Ascending aorta (tissue), 2 donors: ENCODE data around the gene PHACTR2. TPM values are rescaled to one million over a fixed set of nuclear protein-coding genes. Genes with fewer than 3 reads are reported as not detected.

ENCODE experiments used
- DNase-seq, 2 donors: peaks; one replicate each; pipeline ENCODE4 v3.0.0-alpha.2; 2019; ENCODE audit warnings: low spot score in 2 of 2
- H3K27ac ChIP-seq, 2 donors: fragments of 200-600 bp; sonication (generic); one replicate each; pipeline ENCODE4 v1.5.1; 2016 to 2017; ENCODE audit warnings: mild to moderate bottlenecking in 1 of 2
- H3K27me3 ChIP-seq: fragments of 200-600 bp; sonication (generic); one replicate; pipeline ENCODE4 v1.5.1; 2017
- H3K36me3 ChIP-seq, 2 donors: fragments of 200-600 bp; sonication (generic); one replicate each; pipeline ENCODE4 v1.5.1; 2016
- H3K4me1 ChIP-seq, 2 donors: fragments of 200-600 bp; sonication (generic); one replicate each; pipeline ENCODE4 v1.5.1; 2016 to 2017; ENCODE audit warnings: mild to moderate bottlenecking in 1 of 2
- H3K4me3 ChIP-seq, 2 donors: fragments of 200-600 bp; sonication (generic); one replicate each; pipeline ENCODE4 v1.5.1; 2016 to 2017; ENCODE audit warnings: mild to moderate bottlenecking in 1 of 2
- H3K9me3 ChIP-seq, 2 donors: fragments of 200-600 bp; sonication (generic); one replicate each; pipeline ENCODE4 v1.5.1; 2016
- intact Hi-C: fragments of 100-400 bp; cut with DNase I; formaldehyde crosslinking; loops from one replicate; pipeline ENCODE4 v1.15.1; 2023
- total RNA-seq: library from RNA; depleted of rRNA; stranded (reverse); fragments of >200 nt; gene quantifications from one replicate; pipeline ENCODE4 v1.1.0, GENCODE V29; 2016
- TF ChIP-seq, protein P1 (sequence below), 3 experiments: fragments of 200-600 bp in 2 of 3; fragments of 450-650 bp in 1 of 3; sonication (generic) in 2 of 3; IDR thresholded peaks; one replicate each; pipeline ENCODE4 v1.5.1; 2016 to 2019; ENCODE audit warnings: antibody characterized with exemption in 3 of 3, mild to moderate bottlenecking in 1 of 3, moderate library complexity in 1 of 3

PHACTR2 gene
- total RNA-seq, 1 donor from 2014 or later: 112 TPM

DNA sequence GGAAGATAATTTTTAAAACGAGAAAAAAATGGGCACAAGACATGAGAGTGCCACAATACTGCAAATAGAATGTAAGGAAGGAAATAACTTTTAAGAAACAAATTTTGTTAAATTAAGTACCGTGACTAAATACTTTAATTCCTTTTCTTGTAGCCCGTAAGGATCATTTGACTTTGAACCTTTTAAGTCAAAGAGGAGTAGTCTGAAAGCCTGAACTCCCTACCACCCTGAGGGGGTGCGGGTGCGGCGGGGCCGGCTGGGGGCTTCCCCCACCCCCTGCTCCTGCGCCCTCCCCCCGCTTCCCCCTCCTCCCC, 231 bp upstream of the PHACTR2 start:
- Histone ChIP-seq H3K4me1 (peaks cover 4 to 29% of the 10 kb centered on the region in 2 donors), H3K36me3 (no peaks in the 10 kb centered on the region), H3K4me3 (peak overlapping the region; percentile 72 to 92), H3K27me3 (no peaks in the 10 kb centered on the region), H3K27ac (peak overlapping the region; percentile 95 to 98), H3K9me3 (peaks cover 1 to 4% of the 10 kb centered on the region in 2 donors)
- no peak for DNase-seq
- TF ChIP-seq, protein P1, sequence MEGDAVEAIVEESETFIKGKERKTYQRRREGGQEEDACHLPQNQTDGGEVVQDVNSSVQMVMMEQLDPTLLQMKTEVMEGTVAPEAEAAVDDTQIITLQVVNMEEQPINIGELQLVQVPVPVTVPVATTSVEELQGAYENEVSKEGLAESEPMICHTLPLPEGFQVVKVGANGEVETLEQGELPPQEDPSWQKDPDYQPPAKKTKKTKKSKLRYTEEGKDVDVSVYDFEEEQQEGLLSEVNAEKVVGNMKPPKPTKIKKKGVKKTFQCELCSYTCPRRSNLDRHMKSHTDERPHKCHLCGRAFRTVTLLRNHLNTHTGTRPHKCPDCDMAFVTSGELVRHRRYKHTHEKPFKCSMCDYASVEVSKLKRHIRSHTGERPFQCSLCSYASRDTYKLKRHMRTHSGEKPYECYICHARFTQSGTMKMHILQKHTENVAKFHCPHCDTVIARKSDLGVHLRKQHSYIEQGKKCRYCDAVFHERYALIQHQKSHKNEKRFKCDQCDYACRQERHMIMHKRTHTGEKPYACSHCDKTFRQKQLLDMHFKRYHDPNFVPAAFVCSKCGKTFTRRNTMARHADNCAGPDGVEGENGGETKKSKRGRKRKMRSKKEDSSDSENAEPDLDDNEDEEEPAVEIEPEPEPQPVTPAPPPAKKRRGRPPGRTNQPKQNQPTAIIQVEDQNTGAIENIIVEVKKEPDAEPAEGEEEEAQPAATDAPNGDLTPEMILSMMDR (IDR thresholded peaks at IDR 0.05): no peak
- intact Hi-C loops: loop anchor here (2.0 to 5.0 kb wide), 4 partner anchors 99 to 730 kb away; partner anchors contain the start of genes HIVEP2 and SF3B5

DNA sequence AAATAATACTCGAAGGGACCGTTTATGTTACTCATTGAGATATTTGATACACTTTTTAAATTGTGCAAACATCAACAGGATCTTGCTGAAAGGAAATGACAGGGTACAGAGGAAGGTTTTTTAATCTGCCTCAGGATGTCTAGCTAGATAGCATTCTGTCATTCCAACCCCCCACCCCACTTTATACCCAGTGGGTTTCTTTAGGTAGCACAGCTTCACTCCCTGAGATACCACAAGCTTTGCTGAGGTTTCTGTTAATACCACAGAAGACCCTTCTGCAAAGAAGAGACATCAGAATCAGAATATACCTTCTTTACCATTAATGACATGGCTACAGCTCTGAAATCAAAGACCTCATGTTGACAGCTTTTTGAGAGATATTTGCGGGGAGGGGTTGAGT, 1.3 kb downstream of the PHACTR2 start:
- Histone ChIP-seq H3K36me3 (no peaks in the 10 kb centered on the region), H3K27ac (peak overlapping the region; percentile 95 to 98), H3K9me3 (peaks cover 4 to 16% of the 10 kb centered on the region in 2 donors), H3K4me3 (peak overlapping the region; percentile 72 to 92), H3K27me3 (no peaks in the 10 kb centered on the region), H3K4me1 (peaks cover 4 to 21% of the 10 kb centered on the region in 2 donors)
- DNase-seq: no peak
- TF ChIP-seq, protein P1 (IDR thresholded peaks at IDR 0.05): no peak
- intact Hi-C loops: loop anchor here (2.0 to 5.0 kb wide), 4 partner anchors 66 to 732 kb away; partner anchors contain the start of genes HIVEP2 and SF3B5

DNA sequence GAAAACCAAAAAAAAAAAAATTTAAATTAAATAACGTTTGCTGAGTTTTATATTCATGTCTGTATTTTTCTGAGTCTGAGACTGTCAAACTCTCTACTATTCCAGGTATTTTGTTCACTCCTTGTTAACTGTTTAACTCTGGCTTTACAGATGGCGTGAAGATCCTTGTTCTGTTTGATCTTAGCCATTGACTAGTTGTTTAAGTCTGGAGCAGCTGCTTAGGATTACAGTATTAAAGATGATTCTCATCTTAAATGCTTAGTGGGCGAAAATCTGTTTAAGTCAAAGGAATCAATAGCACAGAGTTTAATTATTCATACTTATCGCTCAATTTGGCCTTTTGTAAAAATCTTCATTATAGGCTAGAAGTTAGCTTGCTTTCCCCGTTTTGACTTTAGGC, 2.4 kb downstream of the PHACTR2 start:
- no peak for DNase-seq
- Histone ChIP-seq H3K4me3 (peak overlapping the region; percentile 72 to 92), H3K9me3 (peaks cover 4 to 16% of the 10 kb centered on the region in 2 donors), H3K36me3 (no peaks in the 10 kb centered on the region), H3K27ac (peak overlapping the region; percentile 95 to 98), H3K4me1 (peaks cover 0 to 20% of the 10 kb centered on the region in 2 donors), H3K27me3 (no peaks in the 10 kb centered on the region)
- intact Hi-C loops: loop anchor here (1.0 to 10.0 kb wide), 2 partner anchors 163 to 275 kb away; partner anchors contain the start of gene LTV1
- TF ChIP-seq, protein P1 (IDR thresholded peaks at IDR 0.05): no peak

DNA sequence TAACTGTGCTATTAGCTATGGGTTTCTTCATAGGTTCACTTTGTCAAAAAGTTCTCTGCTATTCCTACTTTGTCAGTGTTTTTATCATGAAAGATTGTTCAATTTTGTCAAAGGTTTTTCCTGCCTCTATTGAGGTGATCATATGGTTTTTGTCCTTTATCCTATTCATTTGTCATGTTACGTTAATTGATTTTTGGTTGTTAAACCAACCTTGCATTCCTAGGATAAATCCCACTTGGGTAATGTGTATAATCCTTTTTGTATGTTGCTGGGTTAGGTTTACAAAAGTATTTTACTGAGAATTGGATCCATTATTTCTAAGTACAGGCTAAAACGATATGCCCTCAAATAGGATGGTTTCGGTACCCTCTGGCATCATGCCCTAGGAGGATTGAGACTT, 5.0 kb downstream of the PHACTR2 start:
- intact Hi-C loops: loop anchor here (10.0 kb wide), 1 partner anchor 278 kb away; no protein-coding TSS in a partner anchor
- H3K36me3 ChIP-seq: no peaks in the 10 kb centered on the region
- H3K27me3 ChIP-seq: no peaks in the 10 kb centered on the region
- DNase-seq: no peak
- H3K9me3 ChIP-seq: peaks cover 4 to 16% of the 10 kb centered on the region in 2 donors
- peaks cover 5 to 12% of the 10 kb centered on the region in 2 donors for H3K4me1 ChIP-seq
- TF ChIP-seq, protein P1 (IDR thresholded peaks at IDR 0.05): no peak
- H3K27ac ChIP-seq: no peak overlapping the region
- H3K4me3 ChIP-seq: no peak overlapping the region

DNA sequence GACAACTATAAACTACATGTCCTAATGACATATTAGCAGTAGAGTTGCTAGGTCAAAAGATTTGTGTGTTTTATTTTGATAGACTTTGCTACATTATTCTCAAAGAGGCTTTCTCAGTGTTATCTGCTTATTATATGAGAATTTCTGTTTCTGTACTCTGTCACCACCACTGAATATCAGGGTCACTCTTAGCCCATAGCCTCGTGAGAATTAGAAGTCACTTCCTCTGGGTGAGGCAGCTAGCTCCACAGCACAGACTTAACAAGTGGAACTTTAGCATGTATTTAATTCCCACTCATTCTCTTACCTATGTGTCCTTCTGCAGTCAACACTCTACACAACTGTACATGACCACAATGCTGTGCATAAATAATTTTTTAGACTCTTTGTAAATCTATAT, 6.7 kb downstream of the PHACTR2 start:
- DNase-seq: no peak
- Histone ChIP-seq H3K27me3 (no peaks in the 10 kb centered on the region), H3K9me3 (peaks cover 4 to 16% of the 10 kb centered on the region in 2 donors), H3K36me3 (no peaks in the 10 kb centered on the region), H3K4me3 (no peak overlapping the region), H3K27ac (peak overlapping the region; percentile 44 to 63), H3K4me1 (peaks cover 9 to 24% of the 10 kb centered on the region in 2 donors)
- TF ChIP-seq, protein P1 (IDR thresholded peaks at IDR 0.05): no peak
- intact Hi-C loops: loop anchor here (10.0 kb wide), 1 partner anchor 280 kb away; no protein-coding TSS in a partner anchor
